GM12878 (cell line): ENCODE results near the gene DDX19B. TPM values are rescaled to one million over a fixed set of nuclear protein-coding genes. Genes with fewer than 3 reads are reported as not detected.

Source experiments
- BACH1 ChIP-seq: fragments of 450-650 bp; IDR thresholded peaks from 2 replicates; pipeline ENCODE4 v1.6.1; 2017; ENCODE audit warnings: mild to moderate bottlenecking, borderline replicate concordance
- CBFB ChIP-seq: IDR thresholded peaks from 2 replicates; pipeline ENCODE4 v1.6.1; 2016; ENCODE audit warnings: antibody characterized with exemption, low read depth
- CHD4 ChIP-seq: fragments of 200-600 bp; sonication (generic); IDR thresholded peaks from 2 replicates; pipeline ENCODE4 v1.6.1; 2016; ENCODE audit warnings: mild to moderate bottlenecking
- CREM ChIP-seq: IDR thresholded peaks from 2 replicates; pipeline ENCODE4 v1.6.1; 2014; ENCODE audit warnings: antibody characterized with exemption, low read depth
- FOXK2 ChIP-seq: fragments of 450-650 bp; IDR thresholded peaks from 2 replicates; pipeline ENCODE4 v1.6.1; 2017; ENCODE audit warnings: mild to moderate bottlenecking, moderate library complexity
- GATAD2B ChIP-seq: fragments of 450-650 bp; conservative IDR thresholded peaks from 2 replicates; pipeline ENCODE4 v1.6.1; 2017; ENCODE audit warnings: low read depth, mild to moderate bottlenecking, moderate library complexity
- HDAC6 ChIP-seq: fragments of 200-600 bp; sonication (generic); IDR thresholded peaks from one replicate; pipeline ENCODE4 v1.8.0; 2017; ENCODE audit warnings: antibody characterized with exemption; ENCODE audit not compliant: unreplicated experiment
- IKZF1 ChIP-seq: fragments of 450-650 bp; conservative IDR thresholded peaks from 2 replicates; pipeline ENCODE4 v1.6.1; 2017; ENCODE audit warnings: antibody characterized with exemption, mild to moderate bottlenecking
- IKZF2 ChIP-seq, 2 experiments: fragments of 450-650 bp; IDR thresholded peaks; 2 replicates each; pipeline ENCODE4 v1.6.1; 2017; ENCODE audit warnings: mild to moderate bottlenecking in 2 of 2, moderate library complexity in 2 of 2
- KDM1A ChIP-seq: fragments of 200-600 bp; sonication (generic); IDR thresholded peaks from 2 replicates; pipeline ENCODE4 v1.6.1; 2016; ENCODE audit warnings: borderline replicate concordance
- MEF2A ChIP-seq: IDR thresholded peaks from 2 replicates; pipeline ENCODE4 v1.6.1; 2011; ENCODE audit warnings: low read depth, mild to moderate bottlenecking, low read length, moderate library complexity; ENCODE audit not compliant: insufficient read depth
- MEF2B ChIP-seq: fragments of 450-650 bp; IDR thresholded peaks from 2 replicates; pipeline ENCODE4 v1.6.1; 2018; ENCODE audit warnings: mild to moderate bottlenecking, moderate library complexity; ENCODE audit not compliant: partially characterized antibody, poor library complexity, severe bottlenecking
- NR2F1 ChIP-seq: fragments of 450-650 bp; conservative IDR thresholded peaks from 2 replicates; pipeline ENCODE4 v1.6.1; 2017; ENCODE audit warnings: mild to moderate bottlenecking
- NRF1 ChIP-seq: conservative IDR thresholded peaks from 2 replicates; pipeline ENCODE4 v1.6.1; 2011; ENCODE audit warnings: mild to moderate bottlenecking, low read depth, low read length, improper control_type of control experiment
- POLR2A ChIP-seq: IDR thresholded peaks from 2 replicates; pipeline ENCODE4 v1.6.1; 2011; ENCODE audit warnings: low read depth, mild to moderate bottlenecking, low read length
- POLR2AphosphoS5 ChIP-seq: IDR thresholded peaks from 2 replicates; pipeline ENCODE4 v1.6.1; 2011; ENCODE audit warnings: mild to moderate bottlenecking, low read length, inconsistent platforms
- RELA ChIP-seq: fragments of 450-650 bp; IDR thresholded peaks from 2 replicates; pipeline ENCODE4 v1.8.0; 2014; ENCODE audit warnings: borderline replicate concordance; ENCODE audit not compliant: partially characterized antibody
- SIN3A ChIP-seq: IDR thresholded peaks from 2 replicates; pipeline ENCODE4 v1.6.1; 2012; ENCODE audit warnings: low read depth, low read length, improper control_type of control experiment
- STAT1 ChIP-seq: fragments of 450-650 bp; conservative IDR thresholded peaks from 2 replicates; pipeline ENCODE4 v1.6.1; 2014; ENCODE audit warnings: antibody characterized with exemption, mild to moderate bottlenecking
- TAF1 ChIP-seq: IDR thresholded peaks from 2 replicates; pipeline ENCODE4 v1.6.1; 2011; ENCODE audit warnings: mild to moderate bottlenecking, low read depth, low read length, borderline replicate concordance
- TARDBP ChIP-seq: IDR thresholded peaks from 2 replicates; pipeline ENCODE4 v1.6.1; 2016; ENCODE audit warnings: borderline replicate concordance
- TCF12 ChIP-seq: IDR thresholded peaks from 2 replicates; pipeline ENCODE4 v1.6.1; 2011; ENCODE audit warnings: low read depth, mild to moderate bottlenecking, low read length
- YBX1 ChIP-seq: fragments of 450-650 bp; IDR thresholded peaks from 2 replicates; pipeline ENCODE4 v1.6.1; 2016; ENCODE audit warnings: antibody characterized with exemption
- YY1 ChIP-seq: IDR thresholded peaks from 2 replicates; pipeline ENCODE4 v1.6.1; 2011; ENCODE audit warnings: low read depth, mild to moderate bottlenecking, low read length
- ZNF384 ChIP-seq: IDR thresholded peaks from 2 replicates; pipeline ENCODE4 v1.6.1; 2012; ENCODE audit warnings: low read depth, mild to moderate bottlenecking, low read length, improper control_type of control experiment, borderline replicate concordance
- polyA plus RNA-seq, 11 experiments: library from polyadenylated mRNA; depleted of rRNA in 4 of 11; unstranded in 6 of 11; stranded (reverse) in 5 of 11; fragments of >200 nt; fragmentation: Nextera tagmentation in 4 of 11; fragmentation: Illumina TruSeq in 1 of 11; extraction: Ambion mirVana in 4 of 11; extraction: Trizol in 1 of 11; gene quantifications; 1 replicate in 1 of 11; 2 replicates in 10 of 11; pipeline versions ENCODE4 v1.2.1 to v1.2.3, GENCODE V29; 2011 to 2016; ENCODE audit warnings: inconsistent platforms in 2 of 11, missing spikeins in 2 of 11, low read depth in 1 of 11
- total RNA-seq, 4 experiments: library from RNA; depleted of rRNA in 3 of 4; stranded (reverse); fragments of >200 nt in 3 of 4; fragmentation: Illumina TruSeq in 1 of 4; extraction: Trizol in 1 of 4; gene quantifications; 2 replicates each; pipeline versions ENCODE4 v1.2.1 to v1.2.3, GENCODE V29; 2013 to 2021
- TF ChIP-seq, protein P1 (sequence below): IDR thresholded peaks from 2 replicates; pipeline ENCODE4 v1.6.1; 2011; ENCODE audit warnings: mild to moderate bottlenecking, low read depth, low read length, moderate library complexity; ENCODE audit not compliant: insufficient replicate concordance
- TF ChIP-seq, protein P2 (sequence below): fragments of 450-650 bp; conservative IDR thresholded peaks from 2 replicates; pipeline ENCODE4 v1.6.1; 2017; ENCODE audit warnings: mild to moderate bottlenecking, moderate library complexity
- TF ChIP-seq, protein P3 (sequence below): IDR thresholded peaks from 2 replicates; pipeline ENCODE4 v1.6.1; 2012; ENCODE audit warnings: low read depth, low read length, improper control_type of control experiment

Gene DDX19B
- total and polyA plus RNA-seq, 10 of the 15 experiments (the other 5 are each of a cell fraction or from before 2014, with no cell fraction given): 14.1 to 69.1 (median 42.5) TPM

DNA sequence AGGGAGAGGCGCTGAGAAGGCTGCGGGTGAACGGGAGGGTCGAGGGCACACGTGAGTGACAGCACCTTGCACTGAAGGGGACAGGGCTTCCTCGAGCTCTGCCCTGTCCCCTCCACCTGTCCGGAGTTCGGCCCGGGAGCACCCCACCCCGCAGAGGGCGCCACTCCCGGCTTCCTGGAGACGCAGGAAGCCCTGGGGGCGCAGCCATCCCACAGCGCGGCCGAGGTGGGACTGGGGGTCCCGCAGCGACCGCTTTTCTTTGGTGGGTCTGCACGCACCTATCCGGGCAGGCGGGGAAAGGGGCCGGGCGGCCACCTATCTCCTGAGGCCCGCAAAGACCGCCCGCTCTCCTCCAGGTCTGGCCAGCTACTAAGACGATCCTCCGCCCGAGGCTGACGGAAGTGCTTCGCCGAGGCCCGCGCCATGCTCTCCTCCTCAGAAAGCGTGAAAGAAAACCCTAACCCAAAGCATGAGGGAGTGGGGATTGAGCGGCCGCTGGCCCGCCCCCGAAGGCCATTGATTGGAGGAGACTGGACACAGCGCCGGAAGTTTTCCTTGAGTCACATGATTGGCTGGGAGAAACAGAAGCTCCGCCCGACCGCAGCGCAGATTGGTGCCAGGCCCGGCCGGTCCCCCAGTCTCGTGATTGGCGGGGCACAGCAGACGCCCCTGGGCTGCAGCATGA, 82.1 kb downstream of the DDX19B start (continued):
- TF ChIP-seq, protein P1, sequence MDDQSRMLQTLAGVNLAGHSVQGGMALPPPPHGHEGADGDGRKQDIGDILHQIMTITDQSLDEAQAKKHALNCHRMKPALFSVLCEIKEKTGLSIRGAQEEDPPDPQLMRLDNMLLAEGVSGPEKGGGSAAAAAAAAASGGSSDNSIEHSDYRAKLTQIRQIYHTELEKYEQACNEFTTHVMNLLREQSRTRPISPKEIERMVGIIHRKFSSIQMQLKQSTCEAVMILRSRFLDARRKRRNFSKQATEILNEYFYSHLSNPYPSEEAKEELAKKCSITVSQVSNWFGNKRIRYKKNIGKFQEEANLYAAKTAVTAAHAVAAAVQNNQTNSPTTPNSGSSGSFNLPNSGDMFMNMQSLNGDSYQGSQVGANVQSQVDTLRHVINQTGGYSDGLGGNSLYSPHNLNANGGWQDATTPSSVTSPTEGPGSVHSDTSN: peak; percentile 87
- TF ChIP-seq, protein P2, sequence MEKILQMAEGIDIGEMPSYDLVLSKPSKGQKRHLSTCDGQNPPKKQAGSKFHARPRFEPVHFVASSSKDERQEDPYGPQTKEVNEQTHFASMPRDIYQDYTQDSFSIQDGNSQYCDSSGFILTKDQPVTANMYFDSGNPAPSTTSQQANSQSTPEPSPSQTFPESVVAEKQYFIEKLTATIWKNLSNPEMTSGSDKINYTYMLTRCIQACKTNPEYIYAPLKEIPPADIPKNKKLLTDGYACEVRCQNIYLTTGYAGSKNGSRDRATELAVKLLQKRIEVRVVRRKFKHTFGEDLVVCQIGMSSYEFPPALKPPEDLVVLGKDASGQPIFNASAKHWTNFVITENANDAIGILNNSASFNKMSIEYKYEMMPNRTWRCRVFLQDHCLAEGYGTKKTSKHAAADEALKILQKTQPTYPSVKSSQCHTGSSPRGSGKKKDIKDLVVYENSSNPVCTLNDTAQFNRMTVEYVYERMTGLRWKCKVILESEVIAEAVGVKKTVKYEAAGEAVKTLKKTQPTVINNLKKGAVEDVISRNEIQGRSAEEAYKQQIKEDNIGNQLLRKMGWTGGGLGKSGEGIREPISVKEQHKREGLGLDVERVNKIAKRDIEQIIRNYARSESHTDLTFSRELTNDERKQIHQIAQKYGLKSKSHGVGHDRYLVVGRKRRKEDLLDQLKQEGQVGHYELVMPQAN: peak; percentile 41; the same call in 1 of the 2 replicates
- peak; percentile 51; the same call in 1 of the 2 replicates for TF ChIP-seq CBFB
- TF ChIP-seq POLR2A: peak; percentile 95
- peak; percentile 94 for TF ChIP-seq POLR2AphosphoS5
- no peak for TF ChIP-seq CHD4
- no peak; the same call in 1 of the 2 replicates for TF ChIP-seq BACH1
- TF ChIP-seq, protein P3, sequence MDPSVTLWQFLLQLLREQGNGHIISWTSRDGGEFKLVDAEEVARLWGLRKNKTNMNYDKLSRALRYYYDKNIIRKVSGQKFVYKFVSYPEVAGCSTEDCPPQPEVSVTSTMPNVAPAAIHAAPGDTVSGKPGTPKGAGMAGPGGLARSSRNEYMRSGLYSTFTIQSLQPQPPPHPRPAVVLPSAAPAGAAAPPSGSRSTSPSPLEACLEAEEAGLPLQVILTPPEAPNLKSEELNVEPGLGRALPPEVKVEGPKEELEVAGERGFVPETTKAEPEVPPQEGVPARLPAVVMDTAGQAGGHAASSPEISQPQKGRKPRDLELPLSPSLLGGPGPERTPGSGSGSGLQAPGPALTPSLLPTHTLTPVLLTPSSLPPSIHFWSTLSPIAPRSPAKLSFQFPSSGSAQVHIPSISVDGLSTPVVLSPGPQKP: no peak
- TF ChIP-seq MEF2B: no peak
- no peak for TF ChIP-seq IKZF2 (IDR thresholded peaks at IDR 0.05)
- peak; percentile 94 for TF ChIP-seq TAF1
- TF ChIP-seq SIN3A: peak; percentile 71; the same call in 1 of the 2 replicates
- peak; percentile 56; the same call in 1 of the 2 replicates for TF ChIP-seq TCF12
- TF ChIP-seq RELA: no peak
- peak; percentile 52; the same call in 1 of the 2 replicates for TF ChIP-seq NR2F1
- no peak for TF ChIP-seq STAT1
- no peak for TF ChIP-seq HDAC6
- 0 out of 2 replicates have a peak, but pooled peaks have one; percentile 11 for TF ChIP-seq IKZF1
- TF ChIP-seq YY1: peak; percentile 81
- no peak; the same call in 1 of the 2 replicates for TF ChIP-seq CREM
- no peak for TF ChIP-seq YBX1
- TF ChIP-seq MEF2A: no peak
- no peak for TF ChIP-seq KDM1A
- TF ChIP-seq TARDBP: no peak
- TF ChIP-seq FOXK2: no peak
- TF ChIP-seq NRF1: no peak
- TF ChIP-seq ZNF384: no peak
- 0 out of 2 replicates have a peak, but pooled peaks have one; percentile 25 for TF ChIP-seq GATAD2B
